Nephron (organoid): ENCODE data around the gene MRPL42.

Experiments
- H3K27ac Mint-ChIP-seq, 3 experiments: 2 replicates each; pipeline ENCODE4 v1.8.0; 2020; ENCODE audit warnings: mixed read lengths in 3 of 3, mild to moderate bottlenecking in 2 of 3, moderate library complexity in 1 of 3
- H3K27me3 Mint-ChIP-seq: 2 replicates; pipeline ENCODE4 v1.8.0; 2021; ENCODE audit warnings: low read depth, mild to moderate bottlenecking, moderate library complexity, mixed read lengths
- H3K36me3 Mint-ChIP-seq: 2 replicates; pipeline ENCODE4 v1.8.0; 2020; ENCODE audit warnings: low read depth, mixed read lengths
- H3K4me1 Mint-ChIP-seq: 2 replicates; pipeline ENCODE4 v1.8.0; 2020; ENCODE audit warnings: mixed read lengths
- H3K4me3 Mint-ChIP-seq, 3 experiments: 2 replicates each; pipeline ENCODE4 v1.8.0; 2020; ENCODE audit warnings: mild to moderate bottlenecking in 3 of 3, mixed read lengths in 3 of 3, moderate library complexity in 2 of 3
- H3K9me3 Mint-ChIP-seq: 2 replicates; pipeline ENCODE4 v1.8.0; 2020; ENCODE audit warnings: mixed read lengths
- TF ChIP-seq, protein P1 (sequence below), 3 experiments: fragments of 200-600 bp; sonication (generic); IDR thresholded peaks; one replicate each; pipeline ENCODE4 v1.5.0; 2021; ENCODE audit warnings: antibody characterized with exemption in 3 of 3; ENCODE audit not compliant: unreplicated experiment in 3 of 3

The MRPL42 gene

DNA sequence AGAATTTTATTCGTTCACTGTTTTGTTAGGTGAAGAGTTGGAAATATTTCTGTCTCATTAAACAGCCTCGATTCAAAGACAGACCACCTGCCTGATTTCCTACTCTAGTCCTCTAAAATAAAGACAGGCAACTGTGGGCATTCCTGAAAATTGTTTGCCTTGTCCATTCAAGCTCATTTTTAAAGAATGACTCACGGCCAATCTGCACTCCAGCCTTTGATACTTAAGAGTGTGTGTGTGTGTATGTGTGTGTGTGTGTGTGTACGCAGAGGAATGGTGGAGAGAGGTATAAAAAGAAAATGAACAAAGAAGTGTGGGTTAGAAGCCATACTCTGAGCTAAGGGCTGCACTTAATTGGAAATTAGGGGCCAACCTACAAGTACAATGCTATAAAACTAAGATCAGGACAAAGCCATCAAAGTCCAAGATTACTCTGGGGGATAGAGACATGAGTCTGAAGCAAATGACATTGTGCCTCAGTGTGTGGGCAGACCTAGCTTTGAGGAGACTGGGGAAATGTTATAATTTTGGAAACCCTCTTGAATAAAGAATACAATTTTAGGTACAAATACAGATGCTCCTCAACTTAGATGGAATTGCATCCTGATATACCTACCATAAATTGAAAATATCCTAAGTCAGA lies 59.6 kb downstream of the MRPL42 start:
- Mint-ChIP-seq H3K27me3 (peaks cover 3% of the 10 kb centered on the region), H3K4me3 (no peak overlapping the region), H3K9me3 (no peaks in the 10 kb centered on the region), H3K36me3 (no peaks in the 10 kb centered on the region), H3K4me1 (peaks cover 5% of the 10 kb centered on the region), H3K27ac (peak overlapping the region in 1 of 3 experiments; percentile 6)
- TF ChIP-seq, protein P1, sequence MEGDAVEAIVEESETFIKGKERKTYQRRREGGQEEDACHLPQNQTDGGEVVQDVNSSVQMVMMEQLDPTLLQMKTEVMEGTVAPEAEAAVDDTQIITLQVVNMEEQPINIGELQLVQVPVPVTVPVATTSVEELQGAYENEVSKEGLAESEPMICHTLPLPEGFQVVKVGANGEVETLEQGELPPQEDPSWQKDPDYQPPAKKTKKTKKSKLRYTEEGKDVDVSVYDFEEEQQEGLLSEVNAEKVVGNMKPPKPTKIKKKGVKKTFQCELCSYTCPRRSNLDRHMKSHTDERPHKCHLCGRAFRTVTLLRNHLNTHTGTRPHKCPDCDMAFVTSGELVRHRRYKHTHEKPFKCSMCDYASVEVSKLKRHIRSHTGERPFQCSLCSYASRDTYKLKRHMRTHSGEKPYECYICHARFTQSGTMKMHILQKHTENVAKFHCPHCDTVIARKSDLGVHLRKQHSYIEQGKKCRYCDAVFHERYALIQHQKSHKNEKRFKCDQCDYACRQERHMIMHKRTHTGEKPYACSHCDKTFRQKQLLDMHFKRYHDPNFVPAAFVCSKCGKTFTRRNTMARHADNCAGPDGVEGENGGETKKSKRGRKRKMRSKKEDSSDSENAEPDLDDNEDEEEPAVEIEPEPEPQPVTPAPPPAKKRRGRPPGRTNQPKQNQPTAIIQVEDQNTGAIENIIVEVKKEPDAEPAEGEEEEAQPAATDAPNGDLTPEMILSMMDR (IDR thresholded peaks at IDR 0.05; ENCODE audit: unreplicated experiment in 3 of 3): no peak

DNA sequence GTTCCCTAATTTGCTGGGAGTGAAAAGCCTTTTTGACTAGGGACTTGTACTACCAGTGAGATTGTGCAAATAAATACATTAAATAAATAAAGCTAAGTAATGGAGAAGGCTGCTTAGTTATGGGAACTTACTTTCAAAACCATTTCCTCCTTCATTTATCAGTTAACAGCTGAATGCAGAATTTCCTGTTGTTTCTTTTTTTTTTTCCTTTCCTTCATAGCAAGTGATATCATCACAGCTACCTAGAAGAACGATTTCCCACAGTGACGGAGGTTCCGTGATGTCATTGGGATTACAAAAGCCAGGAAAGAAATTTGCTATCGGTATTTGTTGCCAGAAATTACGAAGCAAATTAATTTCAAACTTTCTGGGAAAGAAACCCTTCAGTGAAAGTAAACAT lies 63.0 kb downstream of the MRPL42 start:
- Mint-ChIP-seq H3K4me1 (peaks cover 5% of the 10 kb centered on the region), H3K9me3 (peaks cover 3% of the 10 kb centered on the region), H3K36me3 (no peaks in the 10 kb centered on the region), H3K4me3 (no peak overlapping the region), H3K27ac (no peak overlapping the region), H3K27me3 (peaks cover 3% of the 10 kb centered on the region)
- TF ChIP-seq, protein P1 (IDR thresholded peaks at IDR 0.05; ENCODE audit: unreplicated experiment in 3 of 3): no peak

- Mint-ChIP-seq H3K36me3 (no peaks in the 10 kb centered on the region), H3K4me1 (peaks cover 26% of the 10 kb centered on the region), H3K27me3 (no peaks in the 10 kb centered on the region), H3K27ac (no peak overlapping the region), H3K4me3 (no peak overlapping the region), H3K9me3 (peaks cover 3% of the 10 kb centered on the region)
- TF ChIP-seq, protein P1 (IDR thresholded peaks at IDR 0.05; ENCODE audit: unreplicated experiment in 3 of 3): no peak
Measured at GRCh38 chr12:93533310-93533709, 66.0 kb downstream of the MRPL42 start.

GRCh38 chr12:93536111-93536765 lies 68.9 kb downstream of the MRPL42 start:
- TF ChIP-seq, protein P1 (IDR thresholded peaks at IDR 0.05; ENCODE audit: unreplicated experiment in 3 of 3): no peak
- H3K27me3 Mint-ChIP-seq: no peaks in the 10 kb centered on the region
- H3K4me1 Mint-ChIP-seq: peaks cover 40% of the 10 kb centered on the region
- H3K27ac Mint-ChIP-seq: peak overlapping the region in 2 of 3 experiments; percentile 31 to 49
- H3K36me3 Mint-ChIP-seq: no peaks in the 10 kb centered on the region
- H3K4me3 Mint-ChIP-seq: no peak overlapping the region
- peaks cover 3% of the 10 kb centered on the region for H3K9me3 Mint-ChIP-seq

GRCh38 chr12:93536766-93537488 lies 69.6 kb downstream of the MRPL42 start:
- Mint-ChIP-seq H3K27me3 (no peaks in the 10 kb centered on the region), H3K36me3 (no peaks in the 10 kb centered on the region), H3K4me3 (peak overlapping the region in 1 of 3 experiments; percentile 59), H3K9me3 (peaks cover 3% of the 10 kb centered on the region), H3K27ac (peak overlapping the region; percentile 8 to 49 (median 17)), H3K4me1 (peaks cover 46% of the 10 kb centered on the region)
- TF ChIP-seq, protein P1 (IDR thresholded peaks at IDR 0.05; ENCODE audit: unreplicated experiment in 3 of 3): no peak
